NB4 (cell line): ENCODE results near the gene FKBP14.

Experiments used
- POLR2A ChIP-seq: IDR thresholded peaks from 2 replicates; pipeline ENCODE4 v1.6.1; 2011; ENCODE audit warnings: mild to moderate bottlenecking; ENCODE audit not compliant: insufficient read length; ENCODE audit errors: extremely low read depth
- TF ChIP-seq, protein P1 (sequence below): IDR thresholded peaks from one replicate; pipeline ENCODE4 v1.5.1; 2012; ENCODE audit warnings: low read depth, low read length
- TF ChIP-seq, protein P2 (sequence below): IDR thresholded peaks from 2 replicates; pipeline ENCODE4 v1.6.1; 2011; ENCODE audit warnings: low read depth, low read length

DNA sequence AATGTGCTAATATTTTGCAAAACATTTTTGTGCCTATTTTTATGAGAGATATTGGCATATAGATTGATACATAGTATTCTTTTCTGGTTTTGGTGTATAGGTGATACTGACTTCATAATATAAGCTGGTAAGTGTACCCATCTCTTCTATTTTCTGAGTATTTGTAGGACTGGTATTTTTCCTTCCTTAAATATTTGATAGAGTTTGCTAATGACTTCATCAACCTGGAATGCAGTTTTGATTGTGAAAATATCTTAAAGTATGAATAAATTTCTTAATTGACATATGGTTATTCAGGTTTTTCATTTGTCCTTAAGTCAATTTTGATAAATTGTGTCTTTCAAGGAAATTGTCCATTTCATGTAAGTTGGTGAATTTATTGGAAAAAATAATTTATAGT, 30.9 kb downstream of the FKBP14 start:
- TF ChIP-seq, protein P1, sequence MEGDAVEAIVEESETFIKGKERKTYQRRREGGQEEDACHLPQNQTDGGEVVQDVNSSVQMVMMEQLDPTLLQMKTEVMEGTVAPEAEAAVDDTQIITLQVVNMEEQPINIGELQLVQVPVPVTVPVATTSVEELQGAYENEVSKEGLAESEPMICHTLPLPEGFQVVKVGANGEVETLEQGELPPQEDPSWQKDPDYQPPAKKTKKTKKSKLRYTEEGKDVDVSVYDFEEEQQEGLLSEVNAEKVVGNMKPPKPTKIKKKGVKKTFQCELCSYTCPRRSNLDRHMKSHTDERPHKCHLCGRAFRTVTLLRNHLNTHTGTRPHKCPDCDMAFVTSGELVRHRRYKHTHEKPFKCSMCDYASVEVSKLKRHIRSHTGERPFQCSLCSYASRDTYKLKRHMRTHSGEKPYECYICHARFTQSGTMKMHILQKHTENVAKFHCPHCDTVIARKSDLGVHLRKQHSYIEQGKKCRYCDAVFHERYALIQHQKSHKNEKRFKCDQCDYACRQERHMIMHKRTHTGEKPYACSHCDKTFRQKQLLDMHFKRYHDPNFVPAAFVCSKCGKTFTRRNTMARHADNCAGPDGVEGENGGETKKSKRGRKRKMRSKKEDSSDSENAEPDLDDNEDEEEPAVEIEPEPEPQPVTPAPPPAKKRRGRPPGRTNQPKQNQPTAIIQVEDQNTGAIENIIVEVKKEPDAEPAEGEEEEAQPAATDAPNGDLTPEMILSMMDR, result no peak
- TF ChIP-seq, protein P2, sequence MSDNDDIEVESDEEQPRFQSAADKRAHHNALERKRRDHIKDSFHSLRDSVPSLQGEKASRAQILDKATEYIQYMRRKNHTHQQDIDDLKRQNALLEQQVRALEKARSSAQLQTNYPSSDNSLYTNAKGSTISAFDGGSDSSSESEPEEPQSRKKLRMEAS, result no peak
- no peak for TF ChIP-seq POLR2A
